Endothelial cell (in vitro differentiated cells): ENCODE results near the gene TWNK. TPM values are rescaled to one million over a fixed set of nuclear protein-coding genes. Genes with fewer than 3 reads are reported as not detected.

Source experiments
- DNase-seq: peaks from one replicate; pipeline ENCODE4 v3.0.0; 2021; ENCODE audit warnings: low spot score
- H3K27ac Mint-ChIP-seq: one replicate; pipeline ENCODE4 v1.8.0; 2021; ENCODE audit warnings: mixed read lengths, inconsistent platforms; ENCODE audit not compliant: unreplicated experiment
- H3K27me3 Mint-ChIP-seq: one replicate; pipeline ENCODE4 v1.8.0; 2021; ENCODE audit warnings: mild to moderate bottlenecking, moderate library complexity, mixed read lengths, inconsistent platforms; ENCODE audit not compliant: unreplicated experiment
- H3K36me3 Mint-ChIP-seq: one replicate; pipeline ENCODE4 v1.8.0; 2021; ENCODE audit warnings: mild to moderate bottlenecking, low read depth, mixed read lengths, inconsistent platforms; ENCODE audit not compliant: unreplicated experiment
- H3K4me1 Mint-ChIP-seq: one replicate; pipeline ENCODE4 v1.8.0; 2021; ENCODE audit warnings: mild to moderate bottlenecking, mixed read lengths, inconsistent platforms; ENCODE audit not compliant: unreplicated experiment
- H3K4me3 Mint-ChIP-seq: one replicate; pipeline ENCODE4 v1.8.0; 2021; ENCODE audit warnings: mild to moderate bottlenecking, mixed read lengths, inconsistent platforms; ENCODE audit not compliant: unreplicated experiment
- H3K9me3 Mint-ChIP-seq: one replicate; pipeline ENCODE4 v1.8.0; 2021; ENCODE audit warnings: mixed read lengths, inconsistent platforms; ENCODE audit not compliant: unreplicated experiment
- CTCF ChIP-seq: fragments of 200-600 bp; sonication (generic); IDR thresholded peaks from one replicate; pipeline ENCODE4 v1.5.0; 2021; ENCODE audit warnings: antibody characterized with exemption; ENCODE audit not compliant: unreplicated experiment
- total RNA-seq: library from RNA; stranded (reverse); fragmentation: NEBNext Ultra II Directional; extraction: Animal tissue kit (Norgen Biotek cat#: 25700); gene quantifications from one replicate; pipeline ENCODE4 v1.2.1, GENCODE V29; 2021; ENCODE audit not compliant: unreplicated experiment

The TWNK gene
- total RNA-seq, 1 donor from 2014 or later, result 10.5 TPM

- no peak overlapping the region for H3K27ac Mint-ChIP-seq
These were observed 20.8 kb downstream of the TWNK start for GRCh38 chr10:101007915-101008822.

GRCh38 chr10:101008823-101009423 lies 21.6 kb downstream of the TWNK start:
- no peak for TF ChIP-seq CTCF

More at GRCh38 chr10:101007915-101008822, 20.8 kb downstream of the TWNK start:
- TF ChIP-seq CTCF, result no peak
- Mint-ChIP-seq H3K36me3 (peaks cover 7% of the 10 kb centered on the region), H3K4me1 (peaks cover 4% of the 10 kb centered on the region), H3K4me3 (no peak overlapping the region), H3K9me3 (no peaks in the 10 kb centered on the region), H3K27me3 (peaks cover 3% of the 10 kb centered on the region)
- DNase-seq, result no peak

GRCh38 chr10:101010329-101010728 lies 23.0 kb downstream of the TWNK start:
- no peak for DNase-seq
- H3K4me1 Mint-ChIP-seq, result peaks cover 13% of the 10 kb centered on the region
- TF ChIP-seq CTCF, result no peak
- no peaks in the 10 kb centered on the region for H3K9me3 Mint-ChIP-seq
- no peak overlapping the region for H3K27ac Mint-ChIP-seq
- peaks cover 7% of the 10 kb centered on the region for H3K36me3 Mint-ChIP-seq
- H3K27me3 Mint-ChIP-seq, result peaks cover 11% of the 10 kb centered on the region
- H3K4me3 Mint-ChIP-seq, result no peak overlapping the region

More at GRCh38 chr10:101008823-101009423, 21.6 kb downstream of the TWNK start:
- Mint-ChIP-seq H3K4me1 (peaks cover 8% of the 10 kb centered on the region), H3K9me3 (no peaks in the 10 kb centered on the region), H3K27me3 (peaks cover 3% of the 10 kb centered on the region), H3K36me3 (peaks cover 7% of the 10 kb centered on the region), H3K27ac (no peak overlapping the region), H3K4me3 (no peak overlapping the region)
- no peak for DNase-seq

- TF ChIP-seq CTCF, result peak; percentile 18
- no peak overlapping the region for H3K4me3 Mint-ChIP-seq
- no peaks in the 10 kb centered on the region for H3K9me3 Mint-ChIP-seq
- peaks cover 13% of the 10 kb centered on the region for H3K4me1 Mint-ChIP-seq
- no peaks in the 10 kb centered on the region for H3K36me3 Mint-ChIP-seq
- H3K27me3 Mint-ChIP-seq, result peaks cover 15% of the 10 kb centered on the region
- no peak overlapping the region for H3K27ac Mint-ChIP-seq
- DNase-seq, result peak; percentile 33
These were observed 24.4 kb downstream of the TWNK start for GRCh38 chr10:101011517-101012423.
